Neural cell (in vitro differentiated cells): ENCODE data around the gene MRPL21.

Source experiments
- EZH2 ChIP-seq: fragments of 200-600, 300-800 bp; shearing (Covaris generic), sonication (generic); IDR thresholded peaks from 2 replicates; pipeline ENCODE4 v1.6.1; 2014; ENCODE audit warnings: antibody characterized with exemption, low read length, borderline replicate concordance, mild to moderate bottlenecking; ENCODE audit not compliant: insufficient read depth, poor library complexity, severe bottlenecking
- POLR2AphosphoS5 ChIP-seq: IDR thresholded peaks from 2 replicates; pipeline ENCODE4 v1.6.1; 2012
- TAF1 ChIP-seq: IDR thresholded peaks from 2 replicates; pipeline ENCODE4 v1.6.1; 2012; ENCODE audit warnings: low read depth

GRCh38 chr11:68862421-68862820 lies 41.2 kb downstream of the MRPL21 start:
- TF ChIP-seq POLR2AphosphoS5 = no peak
- no peak for TF ChIP-seq TAF1
- no peak for TF ChIP-seq EZH2
